ENCODE data around the gene CFAP47. TPM values are rescaled to one million over a fixed set of nuclear protein-coding genes. Genes with fewer than 3 reads are reported as not detected.

The CFAP47 gene
- total RNA-seq, 1 donor from 2014 or later: not detected

DNA sequence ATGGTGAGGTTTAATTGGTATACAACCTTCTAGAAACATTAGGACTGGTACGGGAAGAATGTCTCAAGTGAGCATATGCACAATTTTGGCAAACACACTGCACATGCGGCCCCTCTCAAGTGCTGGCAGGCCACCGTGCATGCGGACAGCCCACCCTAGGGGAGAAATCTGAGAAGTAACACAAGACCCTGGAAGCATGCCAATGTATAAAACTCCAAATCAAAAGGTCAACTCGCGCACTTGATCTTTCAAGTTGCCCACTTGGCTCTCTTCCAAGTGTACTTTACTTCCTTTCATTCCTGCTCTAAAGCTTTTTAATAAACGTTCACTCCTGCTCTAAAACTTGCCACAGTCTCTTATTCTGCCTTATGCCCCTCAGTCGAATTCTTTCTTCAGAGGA lies 488.3 kb downstream of the CFAP47 start:
- Mint-ChIP-seq H3K4me3 (ENCODE audit: unreplicated experiment) (no peak overlapping the region), H3K27me3 (ENCODE audit: unreplicated experiment) (no peaks in the 10 kb centered on the region), H3K9me3 (ENCODE audit: unreplicated experiment) (peaks cover 38% of the 10 kb centered on the region), H3K36me3 (ENCODE audit: unreplicated experiment) (no peaks in the 10 kb centered on the region), H3K27ac (ENCODE audit: unreplicated experiment) (no peak overlapping the region), H3K4me1 (ENCODE audit: unreplicated experiment) (no peaks in the 10 kb centered on the region)
- no peak for DNase-seq (ENCODE audit: extremely low spot score, unreplicated experiment)
- TF ChIP-seq, protein P1, sequence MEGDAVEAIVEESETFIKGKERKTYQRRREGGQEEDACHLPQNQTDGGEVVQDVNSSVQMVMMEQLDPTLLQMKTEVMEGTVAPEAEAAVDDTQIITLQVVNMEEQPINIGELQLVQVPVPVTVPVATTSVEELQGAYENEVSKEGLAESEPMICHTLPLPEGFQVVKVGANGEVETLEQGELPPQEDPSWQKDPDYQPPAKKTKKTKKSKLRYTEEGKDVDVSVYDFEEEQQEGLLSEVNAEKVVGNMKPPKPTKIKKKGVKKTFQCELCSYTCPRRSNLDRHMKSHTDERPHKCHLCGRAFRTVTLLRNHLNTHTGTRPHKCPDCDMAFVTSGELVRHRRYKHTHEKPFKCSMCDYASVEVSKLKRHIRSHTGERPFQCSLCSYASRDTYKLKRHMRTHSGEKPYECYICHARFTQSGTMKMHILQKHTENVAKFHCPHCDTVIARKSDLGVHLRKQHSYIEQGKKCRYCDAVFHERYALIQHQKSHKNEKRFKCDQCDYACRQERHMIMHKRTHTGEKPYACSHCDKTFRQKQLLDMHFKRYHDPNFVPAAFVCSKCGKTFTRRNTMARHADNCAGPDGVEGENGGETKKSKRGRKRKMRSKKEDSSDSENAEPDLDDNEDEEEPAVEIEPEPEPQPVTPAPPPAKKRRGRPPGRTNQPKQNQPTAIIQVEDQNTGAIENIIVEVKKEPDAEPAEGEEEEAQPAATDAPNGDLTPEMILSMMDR (IDR thresholded peaks at IDR 0.05): no peak

DNA sequence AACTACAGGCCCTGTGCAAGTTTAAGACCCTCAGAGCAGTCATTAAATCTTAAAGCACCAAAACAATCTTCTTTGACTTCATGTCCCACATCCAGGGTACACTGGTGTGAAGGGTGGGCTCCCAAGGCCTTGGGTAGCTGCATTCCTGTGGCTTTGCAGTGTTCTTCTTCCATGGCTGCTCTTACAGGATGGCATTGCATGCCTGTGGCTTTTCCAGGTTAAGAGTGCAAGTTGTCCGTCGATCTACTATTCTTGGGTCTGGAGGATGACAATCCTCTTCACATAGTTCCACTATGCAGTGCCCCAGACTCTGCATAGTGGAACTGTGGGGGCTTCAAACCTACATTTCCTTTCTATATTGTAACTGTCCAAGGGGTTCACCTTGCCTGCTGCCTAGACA lies 494.5 kb downstream of the CFAP47 start:
- H3K36me3 Mint-ChIP-seq (ENCODE audit: unreplicated experiment): no peaks in the 10 kb centered on the region
- H3K27me3 Mint-ChIP-seq (ENCODE audit: unreplicated experiment): no peaks in the 10 kb centered on the region
- H3K4me1 Mint-ChIP-seq (ENCODE audit: unreplicated experiment): no peaks in the 10 kb centered on the region
- TF ChIP-seq, protein P1 (IDR thresholded peaks at IDR 0.05): no peak
- H3K9me3 Mint-ChIP-seq (ENCODE audit: unreplicated experiment): peaks cover 31% of the 10 kb centered on the region
- DNase-seq (ENCODE audit: extremely low spot score, unreplicated experiment): no peak
- no peak overlapping the region for H3K4me3 Mint-ChIP-seq (ENCODE audit: unreplicated experiment)
- no peak overlapping the region for H3K27ac Mint-ChIP-seq (ENCODE audit: unreplicated experiment)

DNA sequence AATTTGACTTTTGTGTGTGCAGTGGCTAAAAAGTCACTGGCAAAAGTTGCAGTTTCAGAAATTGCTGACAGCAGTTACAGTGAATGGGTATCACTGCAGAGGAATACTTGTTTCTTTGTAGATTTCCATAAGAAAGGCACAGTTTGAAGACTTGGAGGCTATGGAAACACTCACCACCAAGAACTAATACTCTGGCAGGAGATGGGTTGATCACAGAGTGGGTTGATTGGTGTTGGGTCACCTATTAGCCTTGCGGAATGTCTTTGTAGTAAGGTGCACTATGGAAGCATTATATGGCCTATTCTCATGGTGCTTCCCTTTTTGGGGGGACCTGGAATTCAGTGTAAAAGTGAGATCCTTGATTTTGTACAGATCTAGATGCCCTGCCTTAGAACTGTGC lies 502.8 kb downstream of the CFAP47 start:
- H3K9me3 Mint-ChIP-seq (ENCODE audit: unreplicated experiment): peaks cover 3% of the 10 kb centered on the region
- no peak overlapping the region for H3K4me3 Mint-ChIP-seq (ENCODE audit: unreplicated experiment)
- TF ChIP-seq, protein P1 (IDR thresholded peaks at IDR 0.05): no peak
- no peaks in the 10 kb centered on the region for H3K36me3 Mint-ChIP-seq (ENCODE audit: unreplicated experiment)
- no peak for DNase-seq (ENCODE audit: extremely low spot score, unreplicated experiment)
- H3K27ac Mint-ChIP-seq (ENCODE audit: unreplicated experiment): no peak overlapping the region
- H3K4me1 Mint-ChIP-seq (ENCODE audit: unreplicated experiment): no peaks in the 10 kb centered on the region
- H3K27me3 Mint-ChIP-seq (ENCODE audit: unreplicated experiment): no peaks in the 10 kb centered on the region

DNA sequence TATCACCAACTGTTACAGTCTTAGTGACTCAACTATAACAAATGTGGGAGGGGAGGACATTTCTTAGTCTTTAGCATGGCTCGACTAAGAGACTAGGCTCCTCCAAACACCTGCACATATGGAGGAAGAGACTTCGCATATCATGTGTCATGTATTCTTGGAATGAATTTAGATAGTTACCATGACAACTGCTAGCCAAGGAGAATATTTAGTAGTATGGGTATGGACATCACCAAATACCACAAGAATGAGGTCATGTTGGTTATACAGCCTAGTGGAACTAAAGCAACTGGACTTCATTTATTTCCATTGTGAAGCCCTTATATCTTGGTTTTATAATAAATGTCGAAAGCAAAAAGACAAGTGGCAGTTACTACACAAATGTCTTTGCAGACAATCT lies 512.3 kb downstream of the CFAP47 start:
- TF ChIP-seq, protein P1 (IDR thresholded peaks at IDR 0.05): no peak
- DNase-seq (ENCODE audit: extremely low spot score, unreplicated experiment): no peak
- Mint-ChIP-seq H3K27me3 (ENCODE audit: unreplicated experiment) (no peaks in the 10 kb centered on the region), H3K36me3 (ENCODE audit: unreplicated experiment) (no peaks in the 10 kb centered on the region), H3K4me3 (ENCODE audit: unreplicated experiment) (no peak overlapping the region), H3K4me1 (ENCODE audit: unreplicated experiment) (no peaks in the 10 kb centered on the region), H3K27ac (ENCODE audit: unreplicated experiment) (no peak overlapping the region), H3K9me3 (ENCODE audit: unreplicated experiment) (peaks cover 43% of the 10 kb centered on the region)

DNA sequence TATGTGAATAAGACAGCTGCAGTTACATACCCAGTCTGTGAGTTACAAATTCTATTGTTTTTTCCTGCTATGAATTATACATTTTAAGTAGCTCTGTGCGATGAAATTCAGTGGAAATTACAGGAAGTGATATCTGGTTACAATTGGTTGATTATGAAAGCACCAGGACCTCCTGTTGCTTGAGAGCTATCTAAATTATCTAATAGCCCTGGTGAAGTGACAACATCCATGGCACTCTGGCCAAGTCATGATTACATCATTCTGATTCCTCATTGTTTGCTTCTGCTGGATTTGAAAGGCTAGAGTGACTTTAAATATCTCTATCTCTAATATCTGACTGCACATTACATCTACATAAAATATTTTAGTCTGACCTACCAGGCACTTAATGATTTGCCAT lies 515.0 kb downstream of the CFAP47 start:
- TF ChIP-seq, protein P1 (IDR thresholded peaks at IDR 0.05): no peak
- Mint-ChIP-seq H3K4me1 (ENCODE audit: unreplicated experiment) (no peaks in the 10 kb centered on the region), H3K27me3 (ENCODE audit: unreplicated experiment) (no peaks in the 10 kb centered on the region), H3K27ac (ENCODE audit: unreplicated experiment) (no peak overlapping the region), H3K9me3 (ENCODE audit: unreplicated experiment) (peaks cover 50% of the 10 kb centered on the region), H3K36me3 (ENCODE audit: unreplicated experiment) (no peaks in the 10 kb centered on the region), H3K4me3 (ENCODE audit: unreplicated experiment) (no peak overlapping the region)
- no peak for DNase-seq (ENCODE audit: extremely low spot score, unreplicated experiment)

Other genes with a start within 250 kb of the CFAP47 start
- gene MAGEB16, start 121.4 kb upstream of the CFAP47 start, total RNA-seq: not detected in 2 replicates

All from osteocyte (in vitro differentiated cells).